ENCODE measurements around the gene SPIN1.

Gene SPIN1

GRCh38 chr9:88390371-88390990 lies 2.2 kb downstream of the SPIN1 start:
- DNase-seq = no peak

DNA sequence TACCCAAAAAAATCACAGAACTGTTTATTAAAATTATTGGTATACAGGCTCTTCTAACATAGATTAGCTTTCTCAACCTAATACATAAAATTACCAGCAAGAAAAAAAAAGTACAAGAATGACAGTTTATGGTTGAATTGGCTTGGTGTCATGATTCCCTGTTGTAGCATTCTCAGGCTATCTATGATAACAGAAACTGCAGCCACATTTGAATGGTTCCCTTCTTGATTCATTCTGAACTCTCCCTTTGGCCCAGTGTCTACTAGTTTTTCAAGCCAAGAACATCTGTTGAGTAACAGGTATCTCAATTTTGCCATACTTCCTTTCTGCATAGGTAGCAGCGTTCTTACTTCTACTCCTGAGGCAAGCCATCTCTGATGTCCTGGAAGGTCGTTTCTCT lies 3.0 kb downstream of the SPIN1 start:
- DNase-seq = no peak

GRCh38 chr9:88391921-88392320 lies 3.7 kb downstream of the SPIN1 start:
- no peak for DNase-seq

DNA sequence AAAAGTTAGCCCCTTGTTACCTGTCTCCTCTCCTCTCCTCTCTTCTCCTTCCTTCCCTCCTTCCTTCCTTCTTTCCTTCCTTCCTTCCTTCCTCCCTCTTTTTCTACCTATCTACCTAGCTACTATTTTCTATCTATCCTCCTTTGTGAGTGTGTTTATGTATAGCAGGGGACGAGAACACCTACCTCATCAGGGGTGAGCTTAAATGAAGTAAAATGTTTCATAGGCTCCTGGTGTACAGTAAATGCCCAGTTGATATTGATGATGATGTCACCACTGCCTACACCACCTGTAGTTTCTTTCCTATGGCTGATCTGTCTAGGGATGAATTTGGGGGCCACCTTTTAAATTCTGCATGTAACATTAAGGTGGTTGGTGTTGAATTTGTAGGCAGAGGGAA lies 4.3 kb downstream of the SPIN1 start:
- no peak for DNase-seq

DNA sequence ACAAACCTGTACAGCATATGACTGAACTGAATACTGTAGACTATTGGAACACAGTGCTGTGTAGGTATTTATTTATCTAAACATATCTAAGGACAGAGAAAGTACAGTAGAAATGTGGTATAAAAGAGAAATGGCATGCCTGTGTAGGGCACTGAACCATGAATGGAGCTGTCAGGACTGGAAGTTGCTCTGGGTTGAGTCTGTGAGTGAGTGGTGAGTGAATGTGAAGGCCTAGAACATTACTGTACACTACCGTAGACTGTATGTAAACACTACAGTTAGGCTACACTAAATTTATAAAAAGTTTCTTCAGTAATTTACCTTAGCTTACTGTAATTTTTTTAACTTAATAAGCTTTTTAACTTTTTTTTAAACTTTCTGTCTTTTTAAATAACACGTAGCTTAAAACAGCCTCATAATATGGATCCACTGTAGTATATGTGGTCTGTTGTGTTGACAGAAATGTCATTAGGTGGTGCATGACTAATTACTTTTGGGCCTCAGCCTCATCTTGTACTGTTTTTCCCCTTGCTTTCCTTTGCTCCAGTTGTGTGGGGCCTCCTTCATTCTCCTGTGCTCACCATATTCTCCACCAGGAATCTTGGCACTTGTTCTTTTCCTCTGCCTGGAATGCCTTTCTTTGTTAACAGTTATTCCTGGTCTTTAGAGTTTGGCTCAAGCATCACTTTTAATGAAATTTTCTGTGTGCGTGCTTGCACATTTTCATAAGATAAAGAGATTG lies 8.8 kb downstream of the SPIN1 start:
- no peak for DNase-seq

DNA sequence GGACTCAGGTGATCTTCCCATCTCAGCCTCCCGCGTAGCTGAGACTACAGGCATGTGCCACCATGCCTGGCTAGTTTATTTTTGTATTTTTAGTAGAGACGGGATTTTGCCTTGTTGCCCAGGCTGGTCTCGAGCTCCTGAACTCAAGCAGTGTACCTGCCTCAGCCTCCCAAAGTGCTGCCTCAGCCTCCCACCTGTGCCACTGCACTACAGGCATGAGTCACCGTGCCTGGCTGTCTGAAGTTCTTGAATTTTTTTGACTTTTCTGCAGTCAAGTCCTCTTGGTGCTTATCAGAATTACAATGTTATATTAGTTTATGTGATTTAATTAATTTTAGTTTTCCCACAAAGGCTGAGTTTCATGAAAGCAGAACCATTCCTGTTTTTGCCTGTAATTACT lies 9.8 kb downstream of the SPIN1 start:
- no peak for DNase-seq

GRCh38 chr9:88399966-88400365 lies 11.7 kb downstream of the SPIN1 start:
- no peak for DNase-seq

DNA sequence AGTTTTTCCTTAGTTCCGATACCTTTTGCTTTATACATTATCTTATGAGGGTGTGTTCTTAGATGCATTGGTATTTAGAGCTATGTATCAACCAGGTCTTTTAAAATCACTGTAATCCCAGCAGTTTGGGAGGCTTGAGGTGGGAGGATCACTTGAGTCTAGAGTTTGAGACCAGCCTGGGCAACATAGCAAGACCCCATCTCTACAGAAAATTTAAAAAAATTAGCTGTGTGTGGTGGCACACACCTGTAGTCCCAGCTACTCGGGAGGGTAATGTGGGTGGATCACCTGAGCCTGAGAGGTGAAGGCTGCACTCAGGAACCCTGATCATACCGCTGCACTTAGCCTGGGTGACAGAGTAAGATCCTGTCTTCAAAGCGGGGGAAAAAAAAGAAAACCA lies 15.1 kb downstream of the SPIN1 start:
- no peak for DNase-seq

DNA sequence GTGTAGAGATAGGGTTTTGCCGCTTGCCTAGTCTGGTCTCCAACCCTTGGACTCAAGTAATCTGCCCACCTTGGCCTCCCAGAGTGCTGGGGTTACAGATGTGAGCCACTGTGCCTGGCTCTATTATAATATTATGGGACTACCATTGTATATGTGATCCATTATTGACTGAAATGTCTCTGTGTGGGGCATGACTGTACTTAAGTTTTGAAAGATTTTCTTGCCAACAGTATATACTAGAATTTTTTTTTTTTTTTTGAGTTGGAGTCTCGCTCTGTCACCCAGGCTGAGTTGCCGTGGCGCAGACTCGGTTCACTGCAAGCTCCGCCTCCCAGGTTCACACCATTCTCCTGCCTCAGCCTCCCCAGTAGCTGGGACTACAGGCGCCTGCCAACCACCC lies 17.8 kb downstream of the SPIN1 start:
- DNase-seq = no peak

DNA sequence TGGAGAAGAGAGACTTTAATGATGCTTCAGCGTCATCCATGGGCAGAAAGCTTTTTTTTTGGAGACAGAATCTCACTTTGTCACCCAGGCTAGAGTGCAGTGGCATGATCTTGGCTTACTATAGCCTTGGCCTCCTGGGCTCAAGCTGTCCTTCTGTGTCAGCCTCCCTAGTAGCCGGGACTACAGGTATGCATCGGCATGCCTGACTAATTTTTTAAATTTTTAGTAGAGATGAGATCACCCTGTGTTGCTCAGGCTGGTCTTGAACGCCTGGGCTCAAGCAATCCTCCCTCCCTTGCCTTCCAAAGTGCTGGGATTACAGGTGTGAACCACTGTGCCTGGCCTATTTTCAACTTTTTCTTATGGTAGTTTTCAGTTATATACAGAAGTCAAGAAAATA lies 23.2 kb downstream of the SPIN1 start:
- no peak for DNase-seq

DNA sequence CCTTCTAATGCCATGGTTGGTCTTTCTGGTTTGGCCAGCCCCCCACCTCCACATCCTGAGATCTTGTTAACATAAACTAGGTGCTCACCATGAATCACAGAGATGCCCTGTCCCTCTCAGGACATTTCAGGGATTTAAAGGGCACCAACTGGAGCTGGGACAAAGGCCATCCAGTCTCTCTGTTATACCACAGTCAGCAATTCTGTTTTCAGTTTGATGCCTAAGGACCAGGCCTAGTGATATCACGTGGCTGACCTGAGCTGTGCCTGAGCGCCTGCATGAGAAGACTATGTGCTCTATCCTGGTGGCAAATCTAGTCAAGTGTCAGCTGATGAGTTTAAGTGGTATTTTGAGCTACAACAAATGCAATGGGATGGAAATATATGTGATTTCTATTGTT lies 26.1 kb downstream of the SPIN1 start:
- no peak for DNase-seq

DNA sequence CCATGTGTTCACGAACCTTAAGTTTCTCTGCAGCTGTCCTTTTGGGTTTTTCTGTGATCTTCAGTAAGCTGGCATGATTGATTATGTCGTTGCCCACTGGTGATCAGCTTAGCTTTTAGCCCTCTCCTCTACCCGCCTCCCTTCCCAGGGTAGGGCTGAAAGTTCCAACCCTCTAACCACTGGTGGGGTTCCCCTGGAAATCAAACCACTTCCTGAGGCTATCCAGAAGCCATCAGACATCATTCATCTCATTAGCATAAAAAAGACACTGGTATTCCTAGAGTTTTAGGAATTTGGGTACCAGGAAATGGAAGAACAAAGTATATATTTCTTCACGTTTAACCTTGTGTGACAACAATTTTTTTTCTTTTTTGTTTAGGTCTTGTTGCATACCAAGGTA lies 29.8 kb downstream of the SPIN1 start:
- no peak for DNase-seq

- DNase-seq = no peak
Observed at GRCh38 chr9:88418715-88419540, 30.7 kb downstream of the SPIN1 start.

DNA sequence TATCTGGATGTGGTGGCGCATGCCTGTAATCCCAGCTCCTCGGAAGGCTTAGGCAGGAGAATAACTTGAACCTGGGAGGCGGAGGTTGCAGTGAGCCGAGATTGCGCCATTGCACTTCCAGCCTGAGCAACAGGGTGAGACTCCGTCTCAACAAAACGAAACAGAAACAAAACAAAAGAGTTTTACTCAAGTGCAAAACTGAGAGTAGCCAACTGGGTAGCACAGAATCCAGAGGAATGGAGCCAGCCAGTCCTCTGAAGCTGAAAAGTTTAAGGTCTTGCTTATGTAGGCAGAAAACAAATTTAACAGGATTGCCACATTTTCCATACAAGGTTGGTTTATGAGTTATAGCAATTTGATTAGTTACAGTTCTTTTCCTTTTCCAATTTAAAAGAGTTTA lies 32.0 kb downstream of the SPIN1 start:
- no peak for DNase-seq

GRCh38 chr9:88421348-88421747 lies 33.1 kb downstream of the SPIN1 start:
- DNase-seq = no peak

DNA sequence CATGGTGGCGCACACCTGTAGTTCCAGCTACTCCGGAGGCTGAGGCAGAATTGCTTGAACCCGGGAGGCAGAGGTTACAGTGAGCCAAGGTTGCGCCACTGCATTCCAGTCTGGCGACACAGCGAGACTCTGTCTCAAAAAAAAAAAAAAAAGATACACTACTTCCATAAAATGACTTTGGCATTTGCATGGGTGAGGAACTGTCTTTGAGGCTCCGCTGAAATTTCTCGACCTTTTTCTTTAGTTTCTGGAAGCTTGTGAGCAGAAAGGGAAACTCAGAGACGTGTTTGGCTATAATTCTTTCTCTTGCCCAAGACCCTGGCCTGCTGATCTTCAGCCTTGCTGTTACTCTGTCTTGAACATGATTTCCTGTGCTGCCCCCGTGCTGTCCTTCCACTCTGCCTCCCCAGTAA lies 37.3 kb downstream of the SPIN1 start:
- no peak for DNase-seq

DNA sequence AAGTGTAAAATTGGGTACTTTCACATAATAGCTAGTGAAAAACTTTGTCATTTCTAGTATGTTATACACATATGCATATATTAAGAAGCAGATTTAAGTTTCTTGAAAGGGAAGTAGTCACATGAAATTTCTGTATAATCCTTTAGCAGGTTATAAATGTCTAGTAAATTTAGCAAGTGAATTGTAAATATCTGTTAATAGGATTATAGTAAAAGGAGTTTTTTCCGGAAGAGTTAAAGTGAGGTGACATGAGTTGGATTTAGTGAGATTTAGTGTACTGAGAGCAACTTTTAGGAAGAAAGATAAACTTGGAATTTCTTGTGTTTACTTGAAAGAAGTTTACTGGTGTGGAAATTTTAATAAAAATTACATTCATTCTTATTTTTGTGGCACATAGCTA lies 38.4 kb downstream of the SPIN1 start:
- DNase-seq = no peak

DNA sequence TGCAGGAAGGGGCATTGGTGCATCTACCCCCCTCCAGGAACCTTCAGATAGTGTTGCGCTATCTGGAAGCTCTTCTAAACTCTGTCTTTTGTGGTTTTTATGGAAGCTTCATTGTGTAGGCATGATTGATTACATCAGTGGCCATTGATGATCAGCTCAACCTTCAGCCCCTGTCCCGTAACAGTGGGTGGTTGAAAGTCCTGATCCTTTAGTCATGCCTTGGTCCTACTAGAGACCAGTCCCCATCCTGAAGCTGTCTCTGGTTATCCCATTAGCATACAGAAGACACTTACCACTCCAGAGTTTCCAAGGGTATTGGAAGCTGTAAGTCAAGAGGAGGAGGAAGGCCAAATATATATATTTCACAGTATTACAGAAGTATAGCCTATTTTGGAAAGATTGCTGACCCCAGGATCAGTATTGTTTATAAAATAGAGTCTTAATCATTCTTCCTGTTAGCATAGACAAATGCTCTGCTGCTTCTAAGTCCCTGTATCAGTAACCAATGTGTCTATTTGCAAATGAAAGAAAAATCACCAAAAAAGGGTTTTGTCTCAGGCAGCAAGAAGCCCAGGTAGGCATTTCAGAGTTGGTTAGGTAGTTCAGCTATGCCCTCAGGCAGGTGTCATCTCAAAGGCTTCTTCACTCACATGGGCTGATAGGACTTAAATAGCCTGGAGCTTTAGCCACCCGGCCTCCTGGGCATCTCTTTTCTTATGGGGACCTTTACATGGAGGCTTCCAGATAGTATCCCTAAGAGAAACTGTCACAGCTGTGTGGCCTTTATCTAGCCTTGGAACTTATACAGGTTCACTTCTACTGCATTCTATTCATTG lies 41.6 kb downstream of the SPIN1 start:
- no peak for DNase-seq

DNA sequence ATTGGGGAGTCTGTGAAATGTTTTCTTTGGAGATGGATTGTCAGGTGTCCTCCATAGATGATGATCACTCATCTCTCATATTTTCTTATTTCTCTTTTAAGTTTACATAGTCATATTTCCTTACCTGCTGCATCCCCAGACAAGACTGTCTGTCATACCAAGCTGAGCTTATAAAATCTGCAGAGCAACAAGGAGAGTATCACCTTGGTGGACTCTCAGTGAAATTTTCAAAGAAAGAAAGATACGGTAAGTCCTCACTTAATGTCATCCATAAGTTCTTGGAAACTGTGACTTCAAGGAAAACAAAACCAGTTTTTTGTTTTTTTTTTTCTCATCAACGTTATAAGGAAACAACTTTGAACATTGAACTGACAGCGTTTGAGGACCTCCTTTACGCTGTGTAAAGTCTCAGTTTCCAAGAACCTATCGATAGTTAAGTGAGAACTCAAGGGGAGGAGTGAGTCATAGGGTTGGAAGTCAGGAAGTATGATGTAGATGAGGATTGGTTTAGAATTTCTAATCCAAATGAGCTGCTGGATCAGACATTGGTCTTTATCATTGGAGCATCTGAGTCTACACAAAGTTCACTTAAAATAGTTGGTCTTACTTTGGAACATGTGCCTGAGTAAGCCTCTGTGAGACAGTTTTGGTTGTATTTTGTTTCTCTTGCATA lies 45.5 kb downstream of the SPIN1 start:
- no peak for DNase-seq

- no peak for DNase-seq
Observed at GRCh38 chr9:88435336-88435735, 47.1 kb downstream of the SPIN1 start.

- no peak for DNase-seq
Observed at GRCh38 chr9:88436379-88436778, 48.1 kb downstream of the SPIN1 start.

Measured in DMS79 (cell line).